GM19468 (cell line): Measurements from ENCODE around the gene CAVIN2.
A peak's percentile ranks its signal among the peaks of the same experiment; 100 is the strongest.

Experiments used
- ATAC-seq: cut with Tn5 transposase; IDR thresholded peaks from one replicate; pipeline ENCODE4 v1.9.1; 2021; ENCODE audit warnings: mild to moderate bottlenecking, moderate library complexity, moderate number of reproducible peaks; ENCODE audit not compliant: unreplicated experiment; ENCODE audit errors: extremely low read depth

The CAVIN2 gene

DNA sequence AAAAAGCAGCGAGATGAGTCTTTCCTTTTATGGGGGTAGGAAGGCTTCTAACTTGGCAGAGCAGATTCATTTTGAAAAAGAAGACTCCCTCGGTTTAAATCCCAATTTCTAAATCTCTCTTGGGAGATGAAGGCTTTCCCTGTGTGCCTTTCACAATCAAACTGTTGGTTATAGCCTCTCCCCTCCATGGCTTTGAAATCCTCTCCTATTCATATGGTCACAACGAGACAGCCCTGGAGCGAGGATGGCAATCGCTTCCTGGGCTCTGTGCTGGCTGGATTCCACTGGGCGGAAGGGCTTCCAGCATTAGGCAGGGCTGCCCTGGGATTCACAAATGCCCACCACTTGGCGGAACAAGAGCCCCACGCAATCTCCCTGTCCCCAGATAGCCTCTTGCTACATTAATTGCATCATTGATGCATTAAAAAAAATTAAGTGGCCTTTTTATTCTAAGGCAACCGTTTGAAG is 1.6 kb downstream of the CAVIN2 start:
- ATAC-seq = no peak

GRCh38 chr2:191844706-191845105 is 2.2 kb downstream of the CAVIN2 start:
- ATAC-seq = no peak

DNA sequence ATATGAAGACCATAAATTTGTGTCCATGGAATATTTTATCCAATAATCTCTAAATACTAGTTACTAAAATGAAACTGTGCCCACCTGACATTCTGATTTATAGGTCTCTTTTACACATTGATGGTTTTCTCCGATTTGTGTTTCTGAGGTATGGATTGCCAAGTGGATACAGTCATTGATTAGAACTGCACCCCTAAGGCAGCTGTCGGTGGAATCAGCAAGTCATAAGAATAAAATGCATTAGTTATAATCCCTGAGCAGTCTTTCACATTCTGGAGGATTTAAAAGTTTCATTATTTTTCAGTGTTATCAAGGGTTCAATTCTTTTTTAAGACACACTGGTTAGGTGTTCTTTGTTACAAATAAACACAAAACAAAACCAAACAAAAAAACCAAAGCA is 6.0 kb downstream of the CAVIN2 start:
- no peak for ATAC-seq

- ATAC-seq = no peak
Observed at GRCh38 chr2:191839918-191840804, 6.7 kb downstream of the CAVIN2 start.

DNA sequence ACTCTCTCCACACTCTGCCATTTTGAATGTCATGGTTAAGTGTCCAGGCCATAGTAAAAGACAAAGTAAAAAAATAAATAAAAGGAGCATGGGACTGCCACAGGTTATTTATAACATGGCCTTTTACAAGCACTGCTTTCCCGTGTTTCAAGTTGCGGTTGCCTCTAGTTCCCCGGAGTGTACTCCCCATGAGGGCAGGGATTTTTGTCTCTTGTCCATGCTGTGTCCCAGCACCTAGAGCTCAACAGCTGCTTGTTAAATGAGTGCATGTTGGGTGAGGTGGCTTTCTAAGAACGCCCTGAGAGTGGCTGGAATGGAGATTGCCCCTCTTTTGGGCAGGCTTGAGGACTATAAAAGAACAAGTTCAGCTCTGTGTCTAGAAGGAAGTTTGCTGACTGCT is 8.4 kb downstream of the CAVIN2 start:
- no peak for ATAC-seq

- no peak for ATAC-seq
Observed at GRCh38 chr2:191836853-191837769, 9.8 kb downstream of the CAVIN2 start.

- no peak for ATAC-seq
Observed at GRCh38 chr2:191836471-191836852, 10.4 kb downstream of the CAVIN2 start.

DNA sequence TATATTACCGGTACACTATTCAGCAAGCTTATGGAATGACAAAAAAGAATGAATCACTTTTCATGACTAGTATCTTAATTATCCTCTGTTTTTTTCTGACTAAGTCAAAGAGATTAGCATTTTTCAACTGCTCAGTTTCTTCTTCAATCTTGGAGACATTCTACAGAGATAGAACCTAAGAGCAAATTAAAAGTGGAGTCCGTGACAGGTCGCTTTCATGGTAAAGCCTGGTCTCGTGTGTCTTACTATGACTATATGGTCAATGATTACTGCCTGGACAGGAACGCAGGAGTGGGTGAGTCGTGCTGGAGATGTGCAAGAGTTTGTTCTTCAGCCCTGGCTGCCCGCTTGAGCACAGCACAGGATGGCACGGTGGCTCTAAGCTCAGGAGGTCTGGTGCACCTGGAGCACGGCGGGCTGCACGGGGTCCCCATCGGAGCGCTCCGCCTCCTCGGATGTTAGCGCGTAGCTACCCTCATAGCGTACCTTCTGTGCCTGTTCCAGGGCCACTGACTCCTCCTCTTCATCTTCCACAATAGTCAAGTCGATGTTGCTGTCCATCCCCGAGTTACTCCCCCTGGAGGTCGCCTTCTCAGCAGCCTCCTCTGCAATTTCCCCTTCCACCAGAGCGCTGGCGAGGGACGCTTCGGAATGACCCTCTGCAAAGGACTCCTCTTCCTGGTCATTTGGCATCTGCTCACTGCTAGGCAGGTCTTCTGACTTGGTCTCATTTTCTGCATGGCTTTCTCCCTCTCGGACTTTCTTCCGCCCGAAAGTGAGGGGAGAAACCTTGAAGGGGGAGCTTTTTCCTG is 11.1 kb downstream of the CAVIN2 start:
- no peak for ATAC-seq

- ATAC-seq = no peak
Observed at GRCh38 chr2:191835100-191835499, 11.8 kb downstream of the CAVIN2 start.

DNA sequence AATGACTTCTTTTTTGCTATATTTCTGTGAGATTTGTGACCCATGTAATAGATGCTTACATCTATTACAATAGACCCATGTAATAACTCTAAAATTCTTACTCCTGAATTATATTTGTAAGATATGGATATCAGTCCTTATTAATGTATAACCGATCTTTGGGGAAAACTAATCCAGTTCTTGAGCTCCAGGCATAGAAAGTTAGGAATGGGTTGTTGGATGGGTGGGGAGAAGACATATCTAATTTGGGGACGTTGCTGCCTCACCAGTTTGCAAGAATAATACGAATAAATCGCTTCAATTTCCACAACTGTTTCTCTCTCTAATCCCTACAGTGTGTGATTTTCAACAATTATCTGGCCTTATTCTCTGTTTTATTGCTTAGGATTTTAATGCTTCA is 13.5 kb downstream of the CAVIN2 start:
- no peak for ATAC-seq

DNA sequence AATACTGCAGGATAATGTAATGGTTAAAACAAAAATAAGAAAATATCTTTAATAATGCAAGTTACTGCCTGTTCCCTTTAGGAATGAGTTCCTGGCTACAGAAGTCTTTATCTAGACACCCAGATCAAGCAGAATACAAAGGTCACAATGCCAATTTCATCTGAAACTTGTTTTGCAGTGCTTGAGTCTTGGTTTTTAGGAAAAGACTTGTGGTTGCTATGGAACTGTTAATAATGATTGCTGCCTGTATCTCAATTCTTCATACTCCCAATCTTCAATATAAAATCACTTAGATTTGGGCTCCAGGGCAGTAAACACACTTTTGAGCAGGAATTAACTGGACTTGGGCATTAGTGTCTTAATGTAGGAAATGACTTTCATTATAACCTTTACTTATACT is 14.2 kb downstream of the CAVIN2 start:
- no peak for ATAC-seq

- no peak for ATAC-seq
Observed at GRCh38 chr2:191831410-191831994, 15.4 kb downstream of the CAVIN2 start.

- ATAC-seq = no peak
Observed at GRCh38 chr2:191824398-191824797, 22.5 kb downstream of the CAVIN2 start.

GRCh38 chr2:191821078-191821477 is 25.8 kb downstream of the CAVIN2 start:
- no peak for ATAC-seq

- no peak for ATAC-seq
Observed at GRCh38 chr2:191818725-191819350, 28.1 kb downstream of the CAVIN2 start.

DNA sequence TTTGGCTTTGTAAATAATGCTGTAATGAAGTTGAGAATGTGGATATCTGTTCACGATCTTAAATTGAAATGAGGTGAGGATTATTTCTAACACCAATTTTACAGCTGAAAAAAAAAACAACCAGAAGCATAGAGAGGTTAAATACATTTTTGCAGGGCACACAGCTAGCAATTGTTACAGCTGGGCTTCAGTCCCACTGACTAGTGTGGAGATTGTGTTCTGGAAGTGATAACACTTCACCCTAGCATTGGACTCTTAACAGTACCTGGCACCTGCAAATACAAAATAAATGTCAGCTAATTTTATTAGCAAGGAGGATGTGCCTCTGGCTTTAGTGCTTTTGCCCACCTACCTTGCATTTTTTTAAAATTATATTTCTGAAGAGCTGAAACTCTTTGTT is 28.8 kb downstream of the CAVIN2 start:
- no peak for ATAC-seq

DNA sequence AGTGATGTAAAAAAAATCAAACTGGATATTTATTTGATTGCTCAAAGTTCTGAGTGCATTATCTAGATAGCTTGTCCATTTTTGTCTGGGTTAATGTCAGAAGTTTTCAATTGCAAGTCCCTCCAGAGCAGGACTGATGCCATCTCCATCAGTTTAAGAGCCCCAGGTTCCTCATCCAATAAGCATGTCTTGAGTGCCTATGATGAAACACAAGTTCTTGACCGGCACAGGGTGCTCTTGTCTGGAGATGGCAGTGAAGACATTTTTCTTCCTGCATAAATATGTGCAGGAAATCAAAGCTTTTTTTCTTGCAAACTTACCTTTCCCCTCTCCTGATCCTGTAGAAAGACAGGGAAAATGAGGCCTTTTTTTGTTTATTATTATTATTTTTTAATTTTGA is 31.9 kb downstream of the CAVIN2 start:
- no peak for ATAC-seq

DNA sequence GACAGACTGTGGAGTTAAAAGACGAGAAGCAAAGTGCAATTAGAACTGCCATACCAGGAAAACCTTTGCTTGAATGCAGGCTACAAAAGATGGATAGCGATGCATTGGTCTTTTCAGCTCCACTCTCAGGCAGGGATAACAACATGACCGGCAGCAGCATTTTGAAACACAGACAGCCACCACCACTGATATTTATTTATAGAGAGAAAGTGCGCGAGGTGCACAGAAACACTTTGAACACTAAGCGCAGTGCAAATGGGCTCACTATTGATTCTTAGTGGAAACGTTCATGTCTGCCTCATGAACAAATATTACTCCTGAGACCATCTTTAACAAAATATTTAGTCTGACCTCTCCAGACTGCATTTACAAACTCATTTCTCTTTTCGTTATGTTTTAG is 32.9 kb downstream of the CAVIN2 start:
- no peak for ATAC-seq

DNA sequence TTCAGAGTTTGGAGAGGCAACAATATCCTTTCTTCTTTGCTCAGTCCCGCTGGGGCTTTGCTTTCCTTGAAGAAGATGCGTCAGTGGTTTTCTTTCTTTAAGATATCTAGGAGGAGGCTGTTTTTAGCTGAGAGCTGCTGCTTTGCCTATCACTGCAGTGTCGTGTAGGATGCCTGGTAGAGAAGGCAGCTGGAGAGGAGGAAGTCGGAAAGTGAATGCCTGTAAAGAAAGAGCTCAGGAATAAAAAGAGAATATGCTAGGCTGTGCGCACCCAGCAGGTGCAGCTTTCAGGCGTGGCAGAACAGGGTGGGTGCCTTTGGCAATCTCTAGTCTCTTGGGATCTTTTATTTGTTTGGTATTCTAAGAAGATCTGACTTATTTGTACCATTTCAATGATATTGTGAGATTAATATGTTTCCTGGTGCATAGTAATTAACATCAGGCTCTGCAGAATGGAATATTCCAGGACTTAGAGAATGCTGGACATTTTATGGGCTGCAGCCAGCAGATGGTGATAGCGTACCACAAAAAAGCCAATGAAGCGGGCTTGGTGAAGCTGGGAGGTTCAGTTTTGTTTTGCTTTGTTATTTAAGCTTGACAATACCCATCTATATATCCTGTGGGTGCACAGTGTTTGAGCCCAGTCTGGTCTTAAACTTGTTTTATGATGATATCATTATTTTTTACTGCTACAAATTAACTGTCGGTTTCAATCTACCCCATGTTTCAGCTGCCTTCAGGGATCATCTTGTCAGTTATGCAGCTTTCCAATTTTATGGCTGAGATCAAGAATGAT is 34.9 kb downstream of the CAVIN2 start:
- peak; percentile 79 for ATAC-seq
